ENCODE measurements around the gene TWF2.

TWF2 gene

DNA sequence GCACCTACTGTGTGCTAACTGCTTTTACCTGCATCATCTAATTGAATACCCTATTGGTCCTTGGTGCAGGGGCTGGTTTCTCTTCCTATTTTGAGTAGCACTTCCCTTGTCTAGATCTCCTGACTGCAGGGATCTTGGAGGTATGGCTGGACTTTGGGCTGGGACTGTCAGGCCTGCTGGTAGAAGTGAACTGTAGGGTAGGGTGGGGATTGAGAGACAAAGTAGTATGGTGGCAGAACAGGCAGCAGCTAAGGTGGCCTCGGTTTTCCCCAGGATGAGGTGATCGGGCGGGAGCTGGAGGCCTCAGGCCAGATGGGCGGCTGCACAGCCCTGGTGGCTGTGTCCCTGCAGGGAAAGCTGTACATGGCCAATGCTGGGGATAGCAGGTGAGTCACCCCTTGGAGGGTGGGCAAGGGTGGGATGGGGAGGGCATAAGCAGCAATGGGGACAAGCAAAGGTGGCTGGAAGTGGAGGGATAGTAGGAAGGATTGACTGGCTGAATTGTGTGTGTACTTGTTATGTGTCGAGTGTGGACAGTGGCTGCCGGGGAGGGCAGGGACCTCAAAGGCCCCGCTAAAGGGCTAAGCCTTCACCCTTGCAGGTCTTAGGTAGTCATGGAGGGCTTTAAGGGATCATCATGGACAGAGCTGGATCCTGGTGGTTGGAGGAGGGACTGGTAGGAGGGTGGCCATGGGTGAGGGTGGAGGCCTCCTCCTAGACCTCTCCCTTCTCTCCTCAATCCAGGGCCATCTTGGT is 8.6 kb upstream of the TWF2 start:
- no peak for TF ChIP-seq GATA3 (IDR thresholded peaks at IDR 0.05; ENCODE audit: low read depth, low read length)
- TF ChIP-seq GATA2 (IDR thresholded peaks at IDR 0.05; ENCODE audit: low read depth, low read length), result no peak

- TF ChIP-seq GATA2 (IDR thresholded peaks at IDR 0.05; ENCODE audit: low read depth, low read length), result no peak
- no peak for TF ChIP-seq GATA3 (IDR thresholded peaks at IDR 0.05; ENCODE audit: low read depth, low read length)
Observed at GRCh38 chr3:52246728-52247408, 7.9 kb upstream of the TWF2 start.

DNA sequence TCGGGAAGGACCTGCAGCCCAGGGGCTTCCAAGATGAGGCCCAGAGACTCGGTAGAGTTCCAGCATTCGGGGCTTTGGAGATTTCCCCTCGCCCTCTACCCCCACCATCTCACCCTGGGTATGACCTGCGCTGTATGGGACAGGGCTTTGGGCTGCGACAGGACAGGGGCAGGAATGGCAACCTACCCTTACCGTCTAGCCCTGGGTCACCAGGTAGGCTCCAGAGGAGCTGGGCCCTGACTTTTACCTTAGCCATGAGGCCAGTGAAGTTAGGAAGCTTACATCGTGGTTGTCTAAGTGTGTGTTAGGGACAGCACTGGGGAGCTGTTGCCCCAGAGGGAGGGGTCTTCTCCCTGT is 7.3 kb upstream of the TWF2 start:
- no peak for TF ChIP-seq GATA2 (IDR thresholded peaks at IDR 0.05; ENCODE audit: low read depth, low read length)
- TF ChIP-seq GATA3 (IDR thresholded peaks at IDR 0.05; ENCODE audit: low read depth, low read length), result no peak

GRCh38 chr3:52245322-52246263 is 6.6 kb upstream of the TWF2 start, which contains the start of gene PPM1M:
TSS of gene PPM1M (plus strand) at chr3:52245759. CDS start at chr3:52245825, 66 bp downstream.
- TF ChIP-seq GATA2 (IDR thresholded peaks at IDR 0.05; ENCODE audit: low read depth, low read length) (no peak), GATA3 (IDR thresholded peaks at IDR 0.05; ENCODE audit: low read depth, low read length) (no peak)

DNA sequence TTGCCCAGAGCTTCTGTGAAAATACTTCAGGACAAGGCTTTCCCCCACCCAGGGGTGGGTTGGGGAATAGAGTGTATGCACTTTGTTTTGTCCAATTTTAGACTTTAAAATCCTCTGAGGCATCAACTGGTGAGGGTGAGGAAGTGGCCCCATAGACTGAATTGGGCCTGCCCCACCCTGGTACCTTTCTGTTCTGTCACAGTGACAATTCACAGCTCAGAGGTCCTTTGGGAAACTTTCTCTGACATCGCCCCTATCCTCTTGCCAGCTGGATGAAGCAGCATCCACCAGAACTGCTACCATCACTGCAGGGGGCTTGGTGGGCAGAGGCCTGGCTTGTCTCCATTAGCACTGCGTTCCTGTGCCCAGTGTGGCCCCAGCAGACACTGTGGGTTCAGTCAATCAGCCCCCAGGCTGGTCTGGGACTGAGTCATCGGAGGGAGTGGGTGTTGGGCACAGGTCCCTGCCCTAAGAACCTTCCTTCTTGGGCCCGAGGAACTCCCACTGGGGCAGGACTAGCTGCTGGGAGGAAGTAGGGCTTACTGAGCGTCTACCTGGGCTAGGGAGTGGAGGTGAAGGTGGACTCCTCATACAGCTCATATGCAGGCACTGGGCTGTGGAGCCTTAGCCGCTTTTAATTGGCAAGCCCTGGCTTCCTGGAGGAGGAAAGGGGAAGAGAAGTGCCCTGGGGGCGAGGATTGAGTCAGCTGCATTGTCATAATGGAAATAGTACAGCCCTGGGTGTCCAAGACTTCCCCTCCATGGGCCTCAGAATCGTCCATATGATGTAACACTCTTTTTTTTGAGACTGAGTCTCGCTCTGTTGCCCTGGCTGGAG is 5.1 kb upstream of the TWF2 start:
- TF ChIP-seq GATA3 (IDR thresholded peaks at IDR 0.05; ENCODE audit: low read depth, low read length) (no peak), GATA2 (IDR thresholded peaks at IDR 0.05; ENCODE audit: low read depth, low read length) (no peak)

- TF ChIP-seq GATA3 (IDR thresholded peaks at IDR 0.05; ENCODE audit: low read depth, low read length) (no peak), GATA2 (IDR thresholded peaks at IDR 0.05; ENCODE audit: low read depth, low read length) (no peak)
Observed at GRCh38 chr3:52242039-52242438, 3.1 kb upstream of the TWF2 start.

GRCh38 chr3:52240886-52241370 is 2.0 kb upstream of the TWF2 start:
- no peak for TF ChIP-seq GATA3 (IDR thresholded peaks at IDR 0.05; ENCODE audit: low read depth, low read length)
- no peak for TF ChIP-seq GATA2 (IDR thresholded peaks at IDR 0.05; ENCODE audit: low read depth, low read length)

GRCh38 chr3:52240059-52240885 is 1.3 kb upstream of the TWF2 start:
- peak; percentile 87 for TF ChIP-seq GATA2 (IDR thresholded peaks at IDR 0.05; ENCODE audit: low read depth, low read length)
- no peak for TF ChIP-seq GATA3 (IDR thresholded peaks at IDR 0.05; ENCODE audit: low read depth, low read length)

DNA sequence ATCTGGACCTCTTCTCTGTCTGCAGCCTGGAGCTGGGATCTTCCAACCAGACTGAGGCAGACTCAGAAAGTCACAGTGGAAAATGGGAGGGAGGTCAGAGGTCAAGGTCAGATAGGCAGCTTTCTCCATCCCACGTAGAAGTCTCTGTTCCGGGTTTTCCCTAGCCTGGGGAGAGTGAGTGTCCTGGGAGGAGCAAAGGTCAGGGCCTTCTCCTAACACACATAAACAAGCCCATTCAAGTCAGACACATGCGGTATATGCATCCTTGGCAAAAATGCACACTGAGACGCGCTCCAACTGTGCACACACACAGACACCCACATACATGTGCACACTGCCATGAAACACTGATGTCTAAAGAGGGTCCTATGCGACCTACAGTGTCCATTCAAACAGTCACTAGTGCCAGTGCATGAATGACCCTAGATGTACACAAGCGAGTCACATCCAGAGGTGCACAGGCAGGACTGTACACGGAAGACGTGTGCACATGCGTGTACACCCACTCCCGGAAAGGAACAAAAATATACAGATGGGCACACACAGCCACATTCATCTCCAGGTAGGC is 681 bp downstream of the TWF2 start:
- TF ChIP-seq GATA3 (IDR thresholded peaks at IDR 0.05; ENCODE audit: low read depth, low read length), result no peak
- no peak for TF ChIP-seq GATA2 (IDR thresholded peaks at IDR 0.05; ENCODE audit: low read depth, low read length)

GRCh38 chr3:52237657-52238172 is 1.2 kb downstream of the TWF2 start:
- TF ChIP-seq GATA3 (IDR thresholded peaks at IDR 0.05; ENCODE audit: low read depth, low read length), result no peak
- TF ChIP-seq GATA2 (IDR thresholded peaks at IDR 0.05; ENCODE audit: low read depth, low read length), result no peak

GRCh38 chr3:52237006-52237656 is 1.8 kb downstream of the TWF2 start:
- TF ChIP-seq GATA3 (IDR thresholded peaks at IDR 0.05; ENCODE audit: low read depth, low read length) (no peak), GATA2 (IDR thresholded peaks at IDR 0.05; ENCODE audit: low read depth, low read length) (no peak)
